Measurements from ENCODE around the gene CHD2.

- TF ChIP-seq SUZ12 (IDR thresholded peaks at IDR 0.05; ENCODE audit: extremely low read depth, insufficient read depth, insufficient read length) = no peak
- no peak for TF ChIP-seq ZNF274 (IDR thresholded peaks at IDR 0.05; ENCODE audit: low read depth, low read length)
- TF ChIP-seq YY1 (IDR thresholded peaks at IDR 0.05; ENCODE audit: insufficient read depth, insufficient read length) = no peak
Measured at GRCh38 chr15:92937901-92938300, 37.8 kb downstream of the CHD2 start.

All from NT2/D1 (cell line).